Stimulated activated CD4-positive, alpha-beta T cell treated with anti-CD3 and anti-CD28 coated beads, Interleukin-1b, Interleukin-23, amount 100 ng/mL, for 1 hour (primary cell): ENCODE measurements around the gene TRDMT1.

Source experiments
- DNase-seq, 2 donors: peaks; one replicate each; pipeline ENCODE4 v3.0.0-alpha.2; 2020; ENCODE audit warnings: low read depth in 2 of 2

TRDMT1 gene

GRCh38 chr10:17200912-17201793 is at the start of gene TRDMT1:
Gene TRDMT1 (minus strand): TSS chr10:17201672. CDS start chr10:17201634, 38 bp downstream.
- peak; percentile 40 to 59 for DNase-seq

GRCh38 chr10:17250736-17251135 is 49.3 kb upstream of the TRDMT1 start:
- no peak for DNase-seq

- DNase-seq = no peak
Observed at GRCh38 chr10:17249820-17250219, 48.3 kb upstream of the TRDMT1 start.

- no peak for DNase-seq
Observed at GRCh38 chr10:17248964-17249363, 47.5 kb upstream of the TRDMT1 start.

GRCh38 chr10:17247210-17247609 is 45.7 kb upstream of the TRDMT1 start:
- no peak for DNase-seq

GRCh38 chr10:17244700-17245365 is 43.4 kb upstream of the TRDMT1 start:
- DNase-seq = no peak

- no peak for DNase-seq
Observed at GRCh38 chr10:17241611-17242333, 40.3 kb upstream of the TRDMT1 start.

- DNase-seq = no peak
Observed at GRCh38 chr10:17240616-17241015, 39.1 kb upstream of the TRDMT1 start.

GRCh38 chr10:17240096-17240495 is 38.6 kb upstream of the TRDMT1 start:
- no peak for DNase-seq

- no peak for DNase-seq
Observed at GRCh38 chr10:17239345-17240085, 38.0 kb upstream of the TRDMT1 start.

GRCh38 chr10:17238445-17239291 is 37.2 kb upstream of the TRDMT1 start:
- no peak for DNase-seq

GRCh38 chr10:17237915-17238444 is 36.5 kb upstream of the TRDMT1 start:
- DNase-seq = no peak

GRCh38 chr10:17237149-17237527 is 35.7 kb upstream of the TRDMT1 start:
- no peak for DNase-seq

- DNase-seq = no peak
Observed at GRCh38 chr10:17236468-17237148, 35.1 kb upstream of the TRDMT1 start.

GRCh38 chr10:17235136-17235535 is 33.7 kb upstream of the TRDMT1 start:
- DNase-seq = no peak

GRCh38 chr10:17234431-17234945 is 33.0 kb upstream of the TRDMT1 start:
- no peak for DNase-seq

GRCh38 chr10:17233286-17233991 is 32.0 kb upstream of the TRDMT1 start:
- DNase-seq = no peak

- no peak for DNase-seq
Observed at GRCh38 chr10:17232276-17232960, 30.9 kb upstream of the TRDMT1 start.
